ENCODE results near the gene ATG10.
"Not testable (repeated sequence)": the region's sequence is repeated elsewhere in the genome, so short reads cannot be mapped to it uniquely, and the experiment has no call there.

ATG10 gene

DNA sequence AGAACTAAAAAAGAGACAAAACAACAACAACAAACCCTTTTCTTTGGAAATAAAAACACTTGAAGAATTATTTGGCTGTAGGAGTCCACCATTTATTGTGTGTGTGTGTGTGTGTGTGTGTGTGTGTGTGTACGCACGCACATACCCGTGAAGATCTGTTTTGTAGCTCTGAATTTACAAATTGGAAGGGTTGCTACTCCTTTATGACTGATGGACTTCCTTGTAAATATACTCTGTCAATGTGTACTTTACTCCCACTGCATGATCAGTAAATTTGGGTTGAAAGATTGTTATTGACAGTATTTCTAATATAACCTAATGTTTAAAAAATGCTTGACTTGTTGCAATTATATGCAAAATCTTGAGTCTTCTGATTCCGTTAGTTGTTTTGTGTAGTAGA, 148.1 kb downstream of the ATG10 start:
- no peak overlapping the region for H3K4me3 ChIP-seq (ENCODE audit: low read depth in 1 of 2, low read length in 2 of 2)
- H3K27ac ChIP-seq (ENCODE audit: low read length): no peak overlapping the region
- H3K79me2 ChIP-seq (ENCODE audit: insufficient read depth, low read length): peaks cover 5% of the 10 kb centered on the region; the same call in 1 of the 2 replicates
- TF ChIP-seq, protein P1, sequence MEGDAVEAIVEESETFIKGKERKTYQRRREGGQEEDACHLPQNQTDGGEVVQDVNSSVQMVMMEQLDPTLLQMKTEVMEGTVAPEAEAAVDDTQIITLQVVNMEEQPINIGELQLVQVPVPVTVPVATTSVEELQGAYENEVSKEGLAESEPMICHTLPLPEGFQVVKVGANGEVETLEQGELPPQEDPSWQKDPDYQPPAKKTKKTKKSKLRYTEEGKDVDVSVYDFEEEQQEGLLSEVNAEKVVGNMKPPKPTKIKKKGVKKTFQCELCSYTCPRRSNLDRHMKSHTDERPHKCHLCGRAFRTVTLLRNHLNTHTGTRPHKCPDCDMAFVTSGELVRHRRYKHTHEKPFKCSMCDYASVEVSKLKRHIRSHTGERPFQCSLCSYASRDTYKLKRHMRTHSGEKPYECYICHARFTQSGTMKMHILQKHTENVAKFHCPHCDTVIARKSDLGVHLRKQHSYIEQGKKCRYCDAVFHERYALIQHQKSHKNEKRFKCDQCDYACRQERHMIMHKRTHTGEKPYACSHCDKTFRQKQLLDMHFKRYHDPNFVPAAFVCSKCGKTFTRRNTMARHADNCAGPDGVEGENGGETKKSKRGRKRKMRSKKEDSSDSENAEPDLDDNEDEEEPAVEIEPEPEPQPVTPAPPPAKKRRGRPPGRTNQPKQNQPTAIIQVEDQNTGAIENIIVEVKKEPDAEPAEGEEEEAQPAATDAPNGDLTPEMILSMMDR (IDR thresholded peaks at IDR 0.05; ENCODE audit: borderline replicate concordance, extremely low read depth, low read length, poor library complexity, severe bottlenecking): no peak
- TF ChIP-seq EZH2 (IDR thresholded peaks at IDR 0.05; ENCODE audit: borderline replicate concordance, low read depth, low read length, severe bottlenecking): no peak
- H3K4me1 ChIP-seq (ENCODE audit: insufficient read depth, low read length): no peaks in the 10 kb centered on the region
- H3K36me3 ChIP-seq (ENCODE audit: insufficient read depth, low read length): no peaks in the 10 kb centered on the region
- ATAC-seq (ENCODE audit: insufficient read depth, low read depth): no peak
- H3K4me2 ChIP-seq (ENCODE audit: insufficient read depth, low read length): no peak overlapping the region
- no peaks in the 10 kb centered on the region for H4K20me1 ChIP-seq (ENCODE audit: insufficient read depth, low read length)
- no peak for DNase-seq
- H3K9ac ChIP-seq (ENCODE audit: low read depth, low read length): no peak overlapping the region
- no peaks in the 10 kb centered on the region for H3K9me3 ChIP-seq (ENCODE audit: insufficient read depth, low read length, severe bottlenecking)
- H3K27me3 ChIP-seq (ENCODE audit: insufficient read depth, low read length, poor library complexity): no peaks in the 10 kb centered on the region
- no peak overlapping the region for H2AFZ ChIP-seq (ENCODE audit: low read depth, low read length)

DNA sequence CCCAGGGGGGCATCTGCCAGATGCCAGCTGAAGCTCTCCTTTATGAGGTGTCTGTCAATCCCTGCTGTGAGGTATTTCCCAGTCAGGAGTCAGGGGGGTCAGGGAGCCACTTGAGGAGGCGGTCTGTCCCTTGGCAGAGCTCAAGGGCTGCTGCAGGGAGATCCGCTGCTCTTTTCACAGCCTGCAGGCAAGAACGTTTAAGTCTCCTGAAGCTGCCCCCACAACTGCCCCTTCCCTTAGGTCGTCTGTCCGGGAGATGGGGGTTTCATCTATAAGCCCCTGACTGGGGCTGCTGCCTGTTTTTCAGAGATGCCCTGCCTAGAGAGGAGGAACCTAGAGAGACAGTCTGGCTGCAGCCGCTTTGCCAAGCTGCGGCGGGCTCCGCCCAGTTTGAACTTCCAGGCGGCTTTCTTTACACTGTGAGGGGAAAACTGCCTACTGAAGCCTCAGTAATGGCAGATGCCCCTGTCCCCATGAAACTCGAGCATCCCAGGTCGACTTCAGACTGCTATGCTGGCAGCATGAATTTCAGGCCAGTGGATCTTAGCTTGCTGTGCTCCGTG, 158.0 kb downstream of the ATG10 start:
- peaks cover 12% of the 10 kb centered on the region for H3K79me2 ChIP-seq (ENCODE audit: insufficient read depth, low read length)
- H3K36me3 ChIP-seq (ENCODE audit: insufficient read depth, low read length): peaks cover 5% of the 10 kb centered on the region; the same call in 1 of the 2 replicates
- ATAC-seq (ENCODE audit: insufficient read depth, low read depth): no peak

DNA sequence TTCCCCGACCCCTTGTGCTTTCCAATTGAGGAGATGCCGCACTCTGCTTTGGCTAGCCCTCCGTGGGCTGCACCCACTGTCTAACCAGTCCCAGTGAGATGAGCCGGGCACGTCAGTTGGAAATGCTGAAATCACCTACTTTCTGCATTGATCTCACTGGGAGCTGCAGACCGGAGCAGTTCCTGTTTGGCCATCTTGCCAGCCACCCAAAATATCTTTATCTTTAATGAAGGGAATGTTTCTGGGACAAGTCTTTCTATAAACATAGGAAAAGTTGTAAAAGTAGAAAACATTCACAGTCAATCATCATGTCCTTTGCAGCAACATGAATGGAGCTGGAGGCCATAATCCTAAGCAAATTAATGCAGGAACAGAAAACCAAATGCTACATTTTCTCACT, 158.8 kb downstream of the ATG10 start:
- Histone ChIP-seq H3K4me2 (ENCODE audit: insufficient read depth, low read length) (no peak overlapping the region), H3K9ac (ENCODE audit: low read depth, low read length) (no peak overlapping the region), H3K4me3 (ENCODE audit: low read depth in 1 of 2, low read length in 2 of 2) (no peak overlapping the region), H3K27ac (ENCODE audit: low read length) (no peak overlapping the region), H3K9me3 (ENCODE audit: insufficient read depth, low read length, severe bottlenecking) (no peaks in the 10 kb centered on the region), H4K20me1 (ENCODE audit: insufficient read depth, low read length) (no peaks in the 10 kb centered on the region), H3K4me1 (ENCODE audit: insufficient read depth, low read length) (no peaks in the 10 kb centered on the region), H3K36me3 (ENCODE audit: insufficient read depth, low read length) (peaks cover 5% of the 10 kb centered on the region; the same call in 1 of the 2 replicates), H2AFZ (ENCODE audit: low read depth, low read length) (no peak overlapping the region), H3K27me3 (ENCODE audit: insufficient read depth, low read length, poor library complexity) (no peaks in the 10 kb centered on the region), H3K79me2 (ENCODE audit: insufficient read depth, low read length) (peaks cover 12% of the 10 kb centered on the region)
- ATAC-seq (ENCODE audit: insufficient read depth, low read depth): no peak
- no peak for TF ChIP-seq EZH2 (IDR thresholded peaks at IDR 0.05; ENCODE audit: borderline replicate concordance, low read depth, low read length, severe bottlenecking)
- DNase-seq: no peak

More for the DNA sequence above, 158.0 kb downstream of the ATG10 start:
- no peaks in the 10 kb centered on the region for H3K27me3 ChIP-seq (ENCODE audit: insufficient read depth, low read length, poor library complexity)
- TF ChIP-seq, protein P1 (IDR thresholded peaks at IDR 0.05; ENCODE audit: borderline replicate concordance, extremely low read depth, low read length, poor library complexity, severe bottlenecking): no peak
- no peak for TF ChIP-seq EZH2 (IDR thresholded peaks at IDR 0.05; ENCODE audit: borderline replicate concordance, low read depth, low read length, severe bottlenecking)
- H3K4me1 ChIP-seq (ENCODE audit: insufficient read depth, low read length): no peaks in the 10 kb centered on the region
- no peaks in the 10 kb centered on the region for H4K20me1 ChIP-seq (ENCODE audit: insufficient read depth, low read length)
- H3K4me3 ChIP-seq (ENCODE audit: low read depth in 1 of 2, low read length in 2 of 2): no peak overlapping the region
- DNase-seq: no peak
- no peak overlapping the region for H3K27ac ChIP-seq (ENCODE audit: low read length)
- H3K9ac ChIP-seq (ENCODE audit: low read depth, low read length): no peak overlapping the region
- no peak overlapping the region for H3K4me2 ChIP-seq (ENCODE audit: insufficient read depth, low read length)
- no peak overlapping the region for H2AFZ ChIP-seq (ENCODE audit: low read depth, low read length)
- no peaks in the 10 kb centered on the region for H3K9me3 ChIP-seq (ENCODE audit: insufficient read depth, low read length, severe bottlenecking)

DNA sequence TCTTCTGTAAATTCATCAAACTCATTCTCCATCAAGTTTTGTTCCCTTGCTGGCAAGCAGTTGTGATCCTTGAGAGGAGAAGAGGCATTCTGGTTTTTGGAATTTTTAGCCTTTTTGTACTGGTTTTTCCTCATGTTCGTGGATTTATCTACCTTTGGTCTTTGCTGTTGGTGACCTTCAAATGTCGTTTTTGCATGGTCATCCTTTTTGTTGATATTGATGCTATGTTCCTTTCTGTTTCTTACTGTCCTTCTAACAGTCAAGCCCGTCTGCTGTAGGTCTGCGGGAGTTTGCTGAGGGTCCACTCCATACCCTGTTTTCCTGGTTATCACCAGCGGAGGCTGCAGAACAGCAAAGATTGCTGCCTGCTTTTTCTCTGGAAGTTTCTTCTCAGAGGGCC, 165.4 kb downstream of the ATG10 start:
- Histone ChIP-seq H3K27me3 (ENCODE audit: insufficient read depth, low read length, poor library complexity) (no peaks in the 10 kb centered on the region), H4K20me1 (ENCODE audit: insufficient read depth, low read length) (no peaks in the 10 kb centered on the region), H3K9ac (ENCODE audit: low read depth, low read length) (no peak overlapping the region), H3K36me3 (ENCODE audit: insufficient read depth, low read length) (peaks cover 17% of the 10 kb centered on the region), H3K9me3 (ENCODE audit: insufficient read depth, low read length, severe bottlenecking) (peaks cover 15% of the 10 kb centered on the region), H2AFZ (ENCODE audit: low read depth, low read length) (no peak overlapping the region), H3K79me2 (ENCODE audit: insufficient read depth, low read length) (peaks cover 6% of the 10 kb centered on the region; the same call in 1 of the 2 replicates), H3K4me3 (ENCODE audit: low read depth in 1 of 2, low read length in 2 of 2) (no peak overlapping the region), H3K27ac (ENCODE audit: low read length) (no peak overlapping the region), H3K4me2 (ENCODE audit: insufficient read depth, low read length) (no peak overlapping the region), H3K4me1 (ENCODE audit: insufficient read depth, low read length) (no peaks in the 10 kb centered on the region)
- no peak for ATAC-seq (ENCODE audit: insufficient read depth, low read depth)
- TF ChIP-seq EZH2 (IDR thresholded peaks at IDR 0.05; ENCODE audit: borderline replicate concordance, low read depth, low read length, severe bottlenecking): no peak
- TF ChIP-seq, protein P1 (IDR thresholded peaks at IDR 0.05; ENCODE audit: borderline replicate concordance, extremely low read depth, low read length, poor library complexity, severe bottlenecking): no peak
- no peak for DNase-seq

DNA sequence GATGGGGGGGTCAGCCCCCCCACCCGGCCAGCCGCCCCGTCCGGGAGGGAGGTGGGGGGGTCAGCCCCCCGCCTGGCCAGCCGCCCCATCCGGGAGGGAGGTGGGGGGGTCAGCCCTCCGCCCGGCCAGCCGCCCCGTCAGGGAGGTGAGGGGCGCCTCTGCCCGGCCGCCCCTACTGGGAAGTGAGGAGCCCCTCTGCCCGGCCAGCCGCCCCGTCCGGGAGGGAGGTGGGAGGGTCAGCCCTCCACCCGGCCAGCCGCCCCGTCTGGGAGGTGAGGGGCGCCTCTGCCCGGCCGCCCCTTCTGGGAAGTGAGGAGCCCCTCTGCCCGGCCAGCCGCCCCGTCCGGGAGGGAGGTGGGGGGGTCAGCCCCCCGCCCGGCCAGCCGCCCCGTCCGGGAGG, 168.0 kb downstream of the ATG10 start:
- not testable (repeated sequence) for H2AFZ ChIP-seq (ENCODE audit: low read depth, low read length); DNase-seq; H3K79me2 ChIP-seq (ENCODE audit: insufficient read depth, low read length); H3K4me1 ChIP-seq (ENCODE audit: insufficient read depth, low read length); H3K27ac ChIP-seq (ENCODE audit: low read length); H3K9ac ChIP-seq (ENCODE audit: low read depth, low read length); ATAC-seq (ENCODE audit: insufficient read depth, low read depth); H3K4me2 ChIP-seq (ENCODE audit: insufficient read depth, low read length); H3K4me3 ChIP-seq (ENCODE audit: low read depth in 1 of 2, low read length in 2 of 2); H4K20me1 ChIP-seq (ENCODE audit: insufficient read depth, low read length); H3K27me3 ChIP-seq (ENCODE audit: insufficient read depth, low read length, poor library complexity)
- Histone ChIP-seq H3K36me3 (ENCODE audit: insufficient read depth, low read length) (peaks cover 12% of the 10 kb centered on the region), H3K9me3 (ENCODE audit: insufficient read depth, low read length, severe bottlenecking) (peaks cover 17% of the 10 kb centered on the region)
